ENCODE results near the gene DZIP1. TPM values are rescaled to one million over a fixed set of nuclear protein-coding genes. Genes with fewer than 3 reads are reported as not detected.
A peak's percentile ranks its signal among the peaks of the same experiment; 100 is the strongest.

Gene DZIP1
- polyA plus RNA-seq, 1 donor (not counting 4 experiments of a cell fraction or from before 2014, with no cell fraction given): 1.4 TPM

DNA sequence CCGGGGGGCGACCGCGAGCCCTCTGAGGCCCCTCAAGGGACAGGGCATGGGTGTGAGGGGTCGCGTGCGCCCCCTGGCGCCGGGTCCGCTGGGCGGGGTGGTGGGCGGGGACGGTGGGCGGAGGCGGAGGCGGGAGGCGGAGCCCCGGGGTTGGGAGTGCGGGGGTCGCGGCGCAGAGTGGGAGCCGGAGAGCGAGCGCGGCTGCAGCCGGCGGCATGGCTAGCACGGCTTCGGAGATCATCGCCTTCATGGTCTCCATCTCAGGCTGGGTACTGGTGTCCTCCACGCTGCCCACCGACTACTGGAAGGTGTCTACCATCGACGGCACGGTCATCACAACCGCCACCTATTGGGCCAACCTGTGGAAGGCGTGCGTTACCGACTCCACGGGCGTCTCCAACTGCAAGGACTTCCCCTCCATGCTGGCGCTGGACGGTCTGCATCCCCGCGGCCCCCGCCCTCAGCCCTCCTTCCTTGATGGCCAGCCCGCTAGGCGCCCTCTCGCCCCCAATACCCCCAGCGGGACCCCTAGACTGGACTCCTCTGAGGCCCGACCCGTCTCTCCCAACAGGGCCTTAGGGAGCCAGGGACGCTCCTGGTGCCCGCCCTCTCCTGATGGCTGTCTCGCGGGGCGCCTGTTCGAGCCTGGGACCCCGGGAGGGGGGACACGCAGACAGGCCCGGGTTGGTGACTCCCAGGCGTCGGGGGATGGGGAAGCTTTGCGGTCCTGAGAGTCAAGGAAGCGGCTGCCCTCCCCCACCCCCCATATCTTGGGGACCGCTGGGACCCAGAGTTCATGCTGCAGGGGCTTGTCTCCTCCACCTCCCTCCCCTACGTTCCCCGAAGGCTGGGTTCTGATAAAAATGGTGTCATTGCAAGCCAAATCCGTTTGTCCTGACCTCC, 91.7 kb downstream of the DZIP1 start, which contains the start of gene CLDN10:
Gene CLDN10, plus strand, starts transcription at position 182 of the 903 bp plus-strand sequence. Its CDS starts 34 bp downstream, at position 216.
- no peak for FAIRE-seq
- H3K27ac ChIP-seq (ENCODE audit: control insufficient read depth, insufficient read depth, low read length): no peak within 1 kb of the TSS
- H3K4me1 ChIP-seq (ENCODE audit: control insufficient read depth, extremely low read depth, insufficient read depth, low read length): no peaks in the 10 kb centered on the region
- H4K20me1 ChIP-seq (ENCODE audit: control insufficient read depth, extremely low read depth, insufficient read depth, low read length): no peaks in the 10 kb centered on the region
- dilution Hi-C loops (cut with MboI; ENCODE audit: extremely low pct_ligation_motif_present, low sequenced_read_pairs): no loop called here
- TF ChIP-seq, protein P1, sequence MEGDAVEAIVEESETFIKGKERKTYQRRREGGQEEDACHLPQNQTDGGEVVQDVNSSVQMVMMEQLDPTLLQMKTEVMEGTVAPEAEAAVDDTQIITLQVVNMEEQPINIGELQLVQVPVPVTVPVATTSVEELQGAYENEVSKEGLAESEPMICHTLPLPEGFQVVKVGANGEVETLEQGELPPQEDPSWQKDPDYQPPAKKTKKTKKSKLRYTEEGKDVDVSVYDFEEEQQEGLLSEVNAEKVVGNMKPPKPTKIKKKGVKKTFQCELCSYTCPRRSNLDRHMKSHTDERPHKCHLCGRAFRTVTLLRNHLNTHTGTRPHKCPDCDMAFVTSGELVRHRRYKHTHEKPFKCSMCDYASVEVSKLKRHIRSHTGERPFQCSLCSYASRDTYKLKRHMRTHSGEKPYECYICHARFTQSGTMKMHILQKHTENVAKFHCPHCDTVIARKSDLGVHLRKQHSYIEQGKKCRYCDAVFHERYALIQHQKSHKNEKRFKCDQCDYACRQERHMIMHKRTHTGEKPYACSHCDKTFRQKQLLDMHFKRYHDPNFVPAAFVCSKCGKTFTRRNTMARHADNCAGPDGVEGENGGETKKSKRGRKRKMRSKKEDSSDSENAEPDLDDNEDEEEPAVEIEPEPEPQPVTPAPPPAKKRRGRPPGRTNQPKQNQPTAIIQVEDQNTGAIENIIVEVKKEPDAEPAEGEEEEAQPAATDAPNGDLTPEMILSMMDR (optimal IDR thresholded peaks at IDR 0.05 in 1 of 3, IDR thresholded peaks at IDR 0.05 in 1 of 3, conservative IDR thresholded peaks at IDR 0.05 in 1 of 3; ENCODE audit: extremely low read depth in 1 of 3, insufficient read depth in 2 of 3, low read length in 3 of 3): no peak
- TF ChIP-seq EZH2 (IDR thresholded peaks at IDR 0.05; ENCODE audit: low read length): peak; percentile 92
- H3K4me2 ChIP-seq (ENCODE audit: control insufficient read depth, extremely low read depth, insufficient read depth, low read depth, low read length): no peak within 1 kb of the TSS
- no peak for DNase-seq (ENCODE audit: low read depth, low spot score)
- no peak within 1 kb of the TSS for H3K9ac ChIP-seq (ENCODE audit: control insufficient read depth, extremely low read depth, insufficient read depth, low read length)
- no peak within 1 kb of the TSS for H3K4me3 ChIP-seq (ENCODE audit: control insufficient read depth in 2 of 3, extremely low read depth in 1 of 3, insufficient read depth in 2 of 3, low read depth in 1 of 3, low read length in 3 of 3)
- no peaks in the 10 kb centered on the region for H3K36me3 ChIP-seq (ENCODE audit: control insufficient read depth in 2 of 2, extremely low read depth in 1 of 2, insufficient read depth in 2 of 2, low read length in 2 of 2)
- no peaks in the 10 kb centered on the region for H3K9me3 ChIP-seq (ENCODE audit: control insufficient read depth, low read depth, low read length)
- peaks cover 51% of the 10 kb centered on the region for H3K27me3 ChIP-seq (ENCODE audit: control insufficient read depth, extremely low read depth, insufficient read depth, low read length)
- no peaks in the 10 kb centered on the region for H3K9me1 ChIP-seq (ENCODE audit: control insufficient read depth, extremely low read depth, insufficient read depth, low read length)
- no peaks in the 10 kb centered on the region for H3K79me2 ChIP-seq (ENCODE audit: control insufficient read depth, insufficient read depth, low read length)
- no peak within 1 kb of the TSS for H2AFZ ChIP-seq (ENCODE audit: control insufficient read depth, low read length)

DNA sequence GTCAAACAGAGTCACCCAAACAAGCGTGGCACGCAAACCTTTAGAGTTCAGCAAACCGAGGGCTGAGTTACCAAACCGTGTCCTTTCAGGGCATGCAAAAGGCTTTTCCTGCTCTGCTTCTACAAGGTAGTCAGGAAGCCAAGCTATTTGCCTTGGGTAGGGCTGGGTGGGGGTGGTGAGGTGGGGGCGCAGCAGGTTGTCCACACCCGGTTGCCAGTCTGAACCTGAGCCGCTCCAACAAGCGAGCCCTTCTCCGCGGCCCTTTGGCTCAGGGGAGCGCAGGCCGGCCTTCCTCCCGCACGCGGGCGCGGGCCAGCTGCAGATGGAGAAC, 92.3 kb downstream of the DZIP1 start:
- H3K9me1 ChIP-seq (ENCODE audit: control insufficient read depth, extremely low read depth, insufficient read depth, low read length): no peaks in the 10 kb centered on the region
- no peak overlapping the region for H3K4me2 ChIP-seq (ENCODE audit: control insufficient read depth, extremely low read depth, insufficient read depth, low read depth, low read length)
- H3K4me1 ChIP-seq (ENCODE audit: control insufficient read depth, extremely low read depth, insufficient read depth, low read length): no peaks in the 10 kb centered on the region
- DNase-seq (ENCODE audit: low read depth, low spot score) (no peak), FAIRE-seq (no peak)
- no peak overlapping the region for H3K9ac ChIP-seq (ENCODE audit: control insufficient read depth, extremely low read depth, insufficient read depth, low read length)
- H3K27me3 ChIP-seq (ENCODE audit: control insufficient read depth, extremely low read depth, insufficient read depth, low read length): peaks cover 53% of the 10 kb centered on the region
- dilution Hi-C loops (cut with MboI; ENCODE audit: extremely low pct_ligation_motif_present, low sequenced_read_pairs): no loop called here
- no peak overlapping the region for H2AFZ ChIP-seq (ENCODE audit: control insufficient read depth, low read length)
- H3K79me2 ChIP-seq (ENCODE audit: control insufficient read depth, insufficient read depth, low read length): no peaks in the 10 kb centered on the region
- no peaks in the 10 kb centered on the region for H3K9me3 ChIP-seq (ENCODE audit: control insufficient read depth, low read depth, low read length)
- TF ChIP-seq EZH2 (IDR thresholded peaks at IDR 0.05; ENCODE audit: low read length): no peak
- TF ChIP-seq, protein P1 (optimal IDR thresholded peaks at IDR 0.05 in 1 of 3, IDR thresholded peaks at IDR 0.05 in 1 of 3, conservative IDR thresholded peaks at IDR 0.05 in 1 of 3; ENCODE audit: extremely low read depth in 1 of 3, insufficient read depth in 2 of 3, low read length in 3 of 3): no peak
- H4K20me1 ChIP-seq (ENCODE audit: control insufficient read depth, extremely low read depth, insufficient read depth, low read length): no peaks in the 10 kb centered on the region
- no peak overlapping the region for H3K27ac ChIP-seq (ENCODE audit: control insufficient read depth, insufficient read depth, low read length)
- H3K36me3 ChIP-seq (ENCODE audit: control insufficient read depth in 2 of 2, extremely low read depth in 1 of 2, insufficient read depth in 2 of 2, low read length in 2 of 2): no peaks in the 10 kb centered on the region
- H3K4me3 ChIP-seq (ENCODE audit: control insufficient read depth in 2 of 3, extremely low read depth in 1 of 3, insufficient read depth in 2 of 3, low read depth in 1 of 3, low read length in 3 of 3): no peak overlapping the region
